Measurements from ENCODE around the gene MAGI2. TPM values are rescaled to one million over a fixed set of nuclear protein-coding genes. Genes with fewer than 3 reads are reported as not detected.

MAGI2 gene
- total RNA-seq, 1 experiment from 2014 or later, result 14.3 TPM

GRCh38 chr7:78780560-78780959, 672.9 kb downstream of the MAGI2 start:
- Histone ChIP-seq H2BK120ac (ENCODE audit: low read depth, low read length, poor library complexity, severe bottlenecking) (no peak overlapping the region), H3K4me1 (ENCODE audit: insufficient read depth, low read length) (no peaks in the 10 kb centered on the region; the same call in 1 of the 2 replicates), H2BK5ac (ENCODE audit: insufficient read length, low read length) (no peak overlapping the region), H3K23me2 (ENCODE audit: insufficient read length, low read depth, low read length, poor library complexity, severe bottlenecking) (no peaks in the 10 kb centered on the region), H3K79me1 (ENCODE audit: insufficient read depth, low read depth, low read length, poor library complexity, severe bottlenecking) (no peaks in the 10 kb centered on the region), H4K5ac (ENCODE audit: insufficient read length, low read depth, low read length) (no peak overlapping the region), H3K18ac (ENCODE audit: insufficient read length, low read depth, low read length) (no peak overlapping the region), H3K9me3 (ENCODE audit: control insufficient read depth, low read depth, low read length) (no peaks in the 10 kb centered on the region), H3K27ac (ENCODE audit: insufficient read length, low read depth, low read length) (no peak overlapping the region), H3K56ac (ENCODE audit: insufficient read length, low read depth, low read length) (no peak overlapping the region), H3K27me3 (ENCODE audit: insufficient read depth, low read length) (no peaks in the 10 kb centered on the region), H4K8ac (replicated peaks; ENCODE audit: insufficient read length, low read depth, low read length) (no peak overlapping the region), H3K9ac (ENCODE audit: extremely low read depth, insufficient read length, low read length) (no peak overlapping the region), H3K79me2 (ENCODE audit: insufficient read depth, low read length) (no peaks in the 10 kb centered on the region), H2BK20ac (ENCODE audit: low read depth, low read length, poor library complexity, severe bottlenecking) (no peak overlapping the region), H4K91ac (ENCODE audit: insufficient read length, low read depth, low read length) (no peak overlapping the region), H3K4me2 (ENCODE audit: insufficient read depth, insufficient read length, low read length) (no peak overlapping the region), H2BK12ac (ENCODE audit: insufficient read length, low read depth, low read length) (no peak overlapping the region), H4K20me1 (ENCODE audit: control insufficient read depth, insufficient read depth, insufficient read length) (no peaks in the 10 kb centered on the region), H3T11ph (ENCODE audit: low read length) (no peak overlapping the region), H3K23ac (ENCODE audit: insufficient read length, low read depth, low read length) (no peak overlapping the region), H3K4ac (ENCODE audit: low read depth, low read length) (no peak overlapping the region), H2BK15ac (ENCODE audit: low read depth, low read length) (no peak overlapping the region), H2AFZ (ENCODE audit: low read length) (no peak overlapping the region), H2AK5ac (ENCODE audit: insufficient read length, low read length) (no peak overlapping the region), H3K14ac (ENCODE audit: insufficient read depth, low read length) (no peak overlapping the region)
- Mint-ChIP-seq H3K27ac (no peak overlapping the region), H3K4me1 (peaks cover 0 to 2% of the 10 kb centered on the region in 2 experiments; a peak in 2 of 4 replicates), H3K27me3 (ENCODE audit: low read depth) (no peaks in the 10 kb centered on the region), H3K4me3 (no peak overlapping the region), H3K36me3 (ENCODE audit: insufficient read depth in 1 of 3, low read depth in 3 of 3) (no peaks in the 10 kb centered on the region), H3K9me3 (no peaks in the 10 kb centered on the region)
- TF ChIP-seq, protein P1, sequence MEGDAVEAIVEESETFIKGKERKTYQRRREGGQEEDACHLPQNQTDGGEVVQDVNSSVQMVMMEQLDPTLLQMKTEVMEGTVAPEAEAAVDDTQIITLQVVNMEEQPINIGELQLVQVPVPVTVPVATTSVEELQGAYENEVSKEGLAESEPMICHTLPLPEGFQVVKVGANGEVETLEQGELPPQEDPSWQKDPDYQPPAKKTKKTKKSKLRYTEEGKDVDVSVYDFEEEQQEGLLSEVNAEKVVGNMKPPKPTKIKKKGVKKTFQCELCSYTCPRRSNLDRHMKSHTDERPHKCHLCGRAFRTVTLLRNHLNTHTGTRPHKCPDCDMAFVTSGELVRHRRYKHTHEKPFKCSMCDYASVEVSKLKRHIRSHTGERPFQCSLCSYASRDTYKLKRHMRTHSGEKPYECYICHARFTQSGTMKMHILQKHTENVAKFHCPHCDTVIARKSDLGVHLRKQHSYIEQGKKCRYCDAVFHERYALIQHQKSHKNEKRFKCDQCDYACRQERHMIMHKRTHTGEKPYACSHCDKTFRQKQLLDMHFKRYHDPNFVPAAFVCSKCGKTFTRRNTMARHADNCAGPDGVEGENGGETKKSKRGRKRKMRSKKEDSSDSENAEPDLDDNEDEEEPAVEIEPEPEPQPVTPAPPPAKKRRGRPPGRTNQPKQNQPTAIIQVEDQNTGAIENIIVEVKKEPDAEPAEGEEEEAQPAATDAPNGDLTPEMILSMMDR (conservative IDR thresholded peaks at IDR 0.05), result no peak
- no peak for DNase-seq
- WGBS (ENCODE audit: extremely low coverage, insufficient read length, low lambda C conversion rate), result no CpG with 5 or more reads among the region's 4 CpGs
